GM12892 (cell line): ENCODE data around the gene ZC3HAV1.

ENCODE experiments used
- POLR2A ChIP-seq: IDR thresholded peaks from 2 replicates; pipeline ENCODE4 v1.6.1; 2011; ENCODE audit warnings: low read depth, low read length, control low read depth
- TAF1 ChIP-seq: IDR thresholded peaks from 2 replicates; pipeline ENCODE4 v1.6.1; 2011; ENCODE audit warnings: low read depth, mild to moderate bottlenecking, control low read depth, low read length, borderline replicate concordance

- TF ChIP-seq TAF1 (no peak), POLR2A (no peak)
These were observed 4.5 kb upstream of the ZC3HAV1 start for GRCh38 chr7:139114018-139114417.
